Right cardiac atrium (tissue), 5 donors: ENCODE measurements around the gene TRNT1. TPM values are rescaled to one million over a fixed set of nuclear protein-coding genes. Genes with fewer than 3 reads are reported as not detected.

Experiments
- ATAC-seq, 2 donors: fragments of 200-7000 bp; cut with Tn5 transposase; one replicate each; pipeline versions ENCODE4 v1.8.0 to v1.9.1; 2020; ENCODE audit warnings: moderate library complexity in 2 of 2, mild to moderate bottlenecking in 1 of 2
- DNase-seq, 3 donors: peaks; one replicate each; pipeline ENCODE4 v3.0.0-alpha.2; 2020
- H3K27ac ChIP-seq: one replicate; pipeline ENCODE4 v1.5.1; 2013; ENCODE audit warnings: mild to moderate bottlenecking, low read length, control low read depth, moderate library complexity
- H3K27me3 ChIP-seq: one replicate; pipeline ENCODE4 v1.6.1; 2013; ENCODE audit not compliant: control insufficient read depth, insufficient read depth
- H3K4me1 ChIP-seq: one replicate; pipeline ENCODE4 v1.6.1; 2013; ENCODE audit warnings: low read length; ENCODE audit not compliant: control insufficient read depth, insufficient read depth
- H3K4me3 ChIP-seq: one replicate; pipeline ENCODE4 v1.5.1; 2013; ENCODE audit warnings: low read length, control low read depth
- H3K9me3 ChIP-seq: one replicate; pipeline ENCODE4 v1.6.1; 2013; ENCODE audit warnings: low read length; ENCODE audit not compliant: control insufficient read depth
- WGBS: extraction: QIAGEN DNeasy Blood & Tissue Kit; methylation state at CpG from one replicate; pipeline ENCODE4 v1.1.7; 2013; 5-methylcytosine and 5-hydroxymethylcytosine counted together
- intact Hi-C, 4 donors: fragments of 100-400 bp; cut with DNase I; formaldehyde crosslinking; loops; one replicate each; pipeline versions ENCODE4 v1.11.0 to v1.14.0; 2022 to 2023
- polyA plus RNA-seq: library from polyadenylated mRNA; stranded (reverse); fragments of 200-250 nt; gene quantifications from one replicate; pipeline ENCODE4 v1.2.3, GENCODE V29; 2013
- total RNA-seq, 4 donors: library from RNA; stranded (reverse); fragmentation: NEBNext Ultra II Directional; extraction: Animal tissue kit (Norgen Biotek cat#: 25700); gene quantifications; one replicate each; pipeline ENCODE4 v1.2.1, GENCODE V29; 2021
- donor health status: healthy with polysubstance abuse.
- donor health status: DM: no; HTN: yes; CAD: no.
- donor health status: DM: no; HTN: no; CAD: no.
- donor health status: DM: no; HTN: yes; CAD: no; lungs with severe emphysema.
- donor health status: DM: yes; HTN: yes; CAD: no.

The TRNT1 gene
- total and polyA plus RNA-seq, 5 donors, result 10.4 to 19.3 (median 16.0) TPM

DNA sequence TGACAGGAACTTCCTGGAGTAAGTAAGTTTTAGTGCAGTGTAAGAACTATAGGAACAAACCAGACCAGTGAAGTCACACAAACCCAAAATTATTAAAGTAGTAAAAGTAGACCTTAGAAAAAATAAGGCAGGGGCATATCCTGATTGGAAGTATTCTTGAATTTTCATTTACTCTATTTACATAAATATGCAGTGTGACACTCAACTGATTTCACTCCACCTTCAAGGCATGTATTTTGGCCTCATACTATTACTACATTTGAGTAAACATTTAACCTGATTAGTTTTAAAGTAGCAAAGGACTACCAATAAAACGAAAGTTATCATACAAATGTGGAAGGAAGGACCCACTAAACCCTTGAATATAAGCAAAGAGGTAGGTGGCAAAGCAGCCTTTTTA lies 22.8 kb downstream of the TRNT1 start:
- no peak for ATAC-seq
- Histone ChIP-seq H3K27me3 (no peaks in the 10 kb centered on the region), H3K4me3 (no peak overlapping the region), H3K27ac (no peak overlapping the region), H3K4me1 (no peaks in the 10 kb centered on the region), H3K9me3 (no peaks in the 10 kb centered on the region)
- WGBS, result 84% methylated on average over 1 of the region's 1 CpG
- intact Hi-C loops, result no loop called here
- DNase-seq, result no peak

DNA sequence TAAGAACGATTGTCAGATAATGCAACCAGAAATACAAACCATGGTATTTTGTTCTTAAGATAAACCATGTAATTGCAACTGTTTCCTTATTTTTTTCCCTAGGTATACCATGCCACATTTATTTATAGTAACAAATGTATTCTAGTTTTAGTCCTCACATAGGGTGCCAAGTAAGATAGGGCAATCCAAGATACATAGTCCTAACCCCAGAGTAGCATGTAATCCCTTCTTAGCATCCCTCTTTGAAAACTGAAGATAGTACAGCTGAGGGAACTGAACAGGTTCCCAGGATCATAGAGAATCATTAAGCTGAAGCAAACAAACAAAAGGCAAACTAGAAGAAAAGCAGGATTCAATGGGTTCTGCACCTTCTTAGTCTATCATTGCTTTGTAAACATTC lies 24.8 kb downstream of the TRNT1 start:
- intact Hi-C loops, result no loop called here
- Histone ChIP-seq H3K27me3 (no peaks in the 10 kb centered on the region), H3K4me1 (peaks cover 2% of the 10 kb centered on the region), H3K4me3 (no peak overlapping the region), H3K9me3 (no peaks in the 10 kb centered on the region), H3K27ac (no peak overlapping the region)
- WGBS, result 49% methylated on average over 1 of the region's 1 CpG
- ATAC-seq (no peak), DNase-seq (no peak)

DNA sequence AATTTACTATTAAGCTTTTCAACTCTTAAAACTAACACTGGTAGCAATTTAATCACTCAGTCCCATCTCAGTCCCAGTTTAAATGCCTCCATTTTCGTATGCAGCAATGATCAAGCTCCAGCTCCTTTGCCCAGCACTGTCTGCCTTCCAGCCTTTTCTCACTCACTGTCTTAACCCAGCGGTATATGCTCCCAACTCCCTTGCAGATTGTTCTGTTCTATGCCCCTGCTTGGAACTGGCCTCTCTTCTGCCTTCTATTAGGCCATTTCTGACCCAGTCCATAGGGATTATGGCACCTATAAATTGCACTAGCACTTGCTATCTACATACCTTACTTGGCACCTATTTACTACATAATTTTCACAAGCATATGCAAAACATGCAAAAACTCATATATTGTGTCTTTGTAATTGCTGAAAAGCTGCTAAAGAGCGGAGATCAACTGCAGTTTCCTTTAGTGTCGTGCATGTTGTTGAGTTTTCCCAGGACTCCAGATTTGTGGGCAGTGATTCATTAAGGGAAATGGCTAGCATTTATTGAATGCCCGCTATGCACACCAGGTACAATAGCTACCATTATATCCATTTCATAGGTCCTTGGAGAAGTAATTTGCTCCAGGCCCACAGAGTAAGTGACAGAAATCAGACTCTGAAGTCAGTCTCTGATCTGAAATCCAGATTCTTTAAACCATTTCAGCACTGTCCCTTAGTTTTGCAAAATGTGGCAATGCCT lies 28.3 kb downstream of the TRNT1 start:
- ATAC-seq, result peak in 1 of 2 donors; percentile 26
- 88% methylated on average over 5 of the region's 5 CpGs for WGBS
- no peak for DNase-seq
- Histone ChIP-seq H3K4me3 (no peak overlapping the region), H3K27me3 (no peaks in the 10 kb centered on the region), H3K27ac (no peak overlapping the region), H3K4me1 (peaks cover 2% of the 10 kb centered on the region), H3K9me3 (no peaks in the 10 kb centered on the region)
- intact Hi-C loops, result no loop called here

DNA sequence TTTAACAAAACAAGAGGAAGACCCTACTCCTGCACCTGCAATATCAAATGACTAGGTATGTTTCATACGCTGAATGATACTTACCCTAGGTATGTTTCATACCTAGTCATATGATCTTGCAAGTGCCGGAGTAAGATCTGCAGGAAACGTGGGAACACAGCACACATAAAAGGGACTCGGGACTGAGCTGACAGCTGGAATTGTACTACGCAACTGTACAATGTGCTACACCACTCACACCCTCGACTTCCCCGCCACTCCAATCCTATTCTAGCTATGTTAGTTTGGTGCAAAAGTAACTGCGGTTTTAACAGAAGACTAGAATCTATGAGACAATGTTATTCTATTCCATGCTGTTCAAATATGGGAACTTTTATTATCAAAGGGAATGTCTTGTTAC lies 30.7 kb downstream of the TRNT1 start:
- Histone ChIP-seq H3K9me3 (no peaks in the 10 kb centered on the region), H3K4me3 (no peak overlapping the region), H3K27me3 (no peaks in the 10 kb centered on the region), H3K4me1 (peaks cover 2% of the 10 kb centered on the region), H3K27ac (no peak overlapping the region)
- intact Hi-C loops, result no loop called here
- DNase-seq, result no peak
- WGBS, result 89% methylated on average over 8 of the region's 8 CpGs
- no peak for ATAC-seq

DNA sequence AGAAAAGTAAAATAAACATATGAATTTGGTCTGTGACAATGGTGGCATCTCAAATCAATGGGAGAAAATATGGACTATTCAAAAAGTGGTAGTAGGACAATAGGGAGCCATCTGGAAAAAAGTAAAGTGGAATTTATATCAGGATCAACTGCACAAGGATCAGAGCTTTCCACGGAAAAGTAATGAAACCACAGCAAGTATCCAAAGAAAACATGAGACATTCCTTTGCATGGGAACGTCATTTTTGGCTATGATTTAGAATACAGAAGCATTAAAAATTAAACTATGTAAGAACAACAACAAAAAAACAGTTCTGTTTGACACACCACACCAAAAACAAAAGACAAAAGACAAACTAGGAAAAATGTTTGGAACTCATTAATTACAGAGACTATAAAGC lies 34.1 kb downstream of the TRNT1 start:
- WGBS, result 37% methylated on average over 2 of the region's 2 CpGs
- Histone ChIP-seq H3K4me3 (no peak overlapping the region), H3K4me1 (no peaks in the 10 kb centered on the region), H3K9me3 (no peaks in the 10 kb centered on the region), H3K27me3 (no peaks in the 10 kb centered on the region), H3K27ac (no peak overlapping the region)
- DNase-seq (no peak), ATAC-seq (peak in 1 of 2 donors; percentile 39)
- intact Hi-C loops, result no loop called here

DNA sequence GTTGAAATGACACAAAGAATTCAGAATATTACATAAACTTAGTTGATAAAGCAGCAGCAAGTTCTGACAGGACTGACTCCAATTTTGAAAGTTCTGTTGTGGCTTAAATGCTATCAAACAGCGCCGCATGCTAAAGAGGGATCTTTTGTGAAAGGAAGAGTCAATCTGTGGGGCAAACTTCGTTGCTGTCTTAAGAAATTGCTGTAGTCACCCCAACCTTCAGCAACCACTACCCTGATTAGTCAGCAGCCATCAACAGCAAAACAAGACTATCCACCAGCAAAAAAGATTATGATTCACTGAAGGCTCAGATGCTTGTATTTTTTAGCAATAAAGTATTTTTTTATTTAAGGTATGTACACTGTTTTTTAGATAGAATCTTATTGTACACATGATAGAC lies 38.5 kb downstream of the TRNT1 start:
- Histone ChIP-seq H3K27me3 (no peaks in the 10 kb centered on the region), H3K9me3 (no peaks in the 10 kb centered on the region), H3K4me1 (no peaks in the 10 kb centered on the region), H3K4me3 (no peak overlapping the region), H3K27ac (no peak overlapping the region)
- intact Hi-C loops, result no loop called here
- WGBS, result 65% methylated on average over 3 of the region's 3 CpGs
- DNase-seq, result no peak
- no peak for ATAC-seq

DNA sequence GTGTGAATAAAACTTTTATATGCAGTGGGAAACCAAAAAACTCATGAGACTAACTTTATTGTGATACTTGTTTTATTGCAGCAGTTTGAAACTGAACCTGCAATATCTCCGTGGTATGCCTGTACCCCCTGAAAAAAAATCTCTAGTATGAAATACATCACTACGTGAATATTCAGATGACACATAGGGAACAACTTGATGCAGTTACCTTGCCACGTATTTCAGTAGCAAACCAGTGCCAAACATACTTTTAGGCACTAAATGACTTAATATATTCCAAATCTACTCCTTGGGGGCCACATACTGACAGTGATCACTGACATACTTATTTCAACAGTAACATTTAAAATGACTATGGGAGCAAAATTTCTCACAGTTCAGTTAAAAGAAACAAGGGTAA lies 38.9 kb downstream of the TRNT1 start:
- no peaks in the 10 kb centered on the region for H3K9me3 ChIP-seq
- H3K4me3 ChIP-seq, result no peak overlapping the region
- no peaks in the 10 kb centered on the region for H3K4me1 ChIP-seq
- WGBS, result 95% methylated on average over 3 of the region's 3 CpGs
- intact Hi-C loops, result no loop called here
- ATAC-seq (no peak), DNase-seq (no peak)
- no peak overlapping the region for H3K27ac ChIP-seq
- H3K27me3 ChIP-seq, result no peaks in the 10 kb centered on the region

DNA sequence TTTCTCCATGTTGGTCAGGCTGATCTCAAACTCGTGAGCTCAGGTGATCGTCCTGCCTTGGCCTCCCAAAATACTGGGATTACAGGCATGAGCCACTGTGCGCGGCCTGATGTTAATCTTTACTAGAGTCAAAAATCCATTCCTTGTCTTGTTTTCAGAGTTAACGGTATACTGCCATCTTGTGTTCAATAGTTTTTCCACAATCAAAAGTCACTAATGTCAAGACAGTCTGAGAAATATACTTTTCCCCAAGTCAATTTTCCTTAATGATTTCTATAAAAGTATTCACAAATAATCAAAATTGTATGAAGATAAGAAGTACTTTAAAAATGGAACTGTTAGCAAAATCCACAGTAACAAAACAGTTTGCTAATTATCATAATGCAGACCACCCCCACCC lies 44.3 kb downstream of the TRNT1 start:
- H3K4me3 ChIP-seq, result no peak overlapping the region
- 46% methylated on average over 5 of the region's 5 CpGs for WGBS
- intact Hi-C loops, result no loop called here
- H3K9me3 ChIP-seq, result no peaks in the 10 kb centered on the region
- no peak for ATAC-seq
- H3K27ac ChIP-seq, result no peak overlapping the region
- no peaks in the 10 kb centered on the region for H3K27me3 ChIP-seq
- peaks cover 2% of the 10 kb centered on the region for H3K4me1 ChIP-seq
- DNase-seq, result no peak

DNA sequence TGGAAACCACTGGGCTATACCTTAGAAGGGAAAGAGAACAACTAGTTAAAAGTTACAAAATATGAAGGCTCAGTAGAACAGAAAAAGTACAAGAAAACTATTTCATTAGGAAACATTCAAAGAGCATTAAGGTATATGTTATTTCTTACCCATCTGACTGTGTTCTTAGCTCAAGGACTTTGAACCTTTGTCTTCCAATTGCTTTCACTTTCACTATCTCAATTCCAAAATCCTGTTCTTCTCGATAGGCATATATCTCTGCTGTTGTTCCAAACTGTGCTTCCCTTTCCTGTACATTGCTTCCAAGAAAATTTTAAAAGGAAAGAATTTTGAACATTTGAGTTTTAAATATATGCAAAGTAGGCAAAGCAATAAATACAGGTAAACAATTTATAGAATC lies 45.9 kb downstream of the TRNT1 start:
- Histone ChIP-seq H3K4me1 (peaks cover 2% of the 10 kb centered on the region), H3K27me3 (no peaks in the 10 kb centered on the region), H3K27ac (no peak overlapping the region), H3K9me3 (no peaks in the 10 kb centered on the region), H3K4me3 (peak overlapping the region; percentile 28)
- ATAC-seq (peak in 1 of 2 donors; percentile 52), DNase-seq (no peak)
- WGBS, result 33% methylated on average over 1 of the region's 1 CpG
- intact Hi-C loops, result no loop called here

DNA sequence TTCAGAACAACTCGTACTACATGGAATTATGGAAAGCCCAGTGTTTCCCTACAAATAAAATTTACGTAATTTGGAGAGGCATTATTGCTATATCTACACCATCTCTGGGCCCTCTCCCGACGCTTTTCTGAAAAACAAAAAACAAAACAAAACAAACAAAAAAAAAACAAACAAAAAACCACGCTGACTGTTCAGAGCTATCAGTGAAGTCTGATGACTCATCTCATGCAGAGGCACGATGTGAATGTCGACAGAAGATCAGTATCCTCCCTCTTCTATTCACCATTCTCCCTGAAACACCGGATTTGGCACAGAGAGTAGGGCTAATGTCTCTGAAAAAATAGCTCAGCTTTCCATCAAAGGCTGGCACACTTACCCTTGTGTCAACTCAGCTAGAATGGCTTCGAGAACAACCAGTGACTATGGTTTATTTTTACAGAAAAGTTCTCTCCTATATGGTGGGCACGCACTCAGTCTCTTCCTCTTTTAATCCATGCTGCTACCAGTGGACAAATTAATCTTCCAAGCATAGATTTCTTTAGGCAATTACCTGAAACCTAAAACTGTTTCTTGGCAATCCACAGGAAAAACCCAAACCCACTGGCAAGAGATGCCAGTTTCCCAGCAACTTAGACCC lies 51.2 kb downstream of the TRNT1 start:
- no peak overlapping the region for H3K27ac ChIP-seq
- H3K4me1 ChIP-seq, result peaks cover 5% of the 10 kb centered on the region
- peak overlapping the region; percentile 66 for H3K4me3 ChIP-seq
- no peaks in the 10 kb centered on the region for H3K9me3 ChIP-seq
- DNase-seq, result no peak
- intact Hi-C loops, result no loop called here
- ATAC-seq, result no peak
- 42% methylated on average over 10 of the region's 10 CpGs for WGBS
- H3K27me3 ChIP-seq, result no peaks in the 10 kb centered on the region

DNA sequence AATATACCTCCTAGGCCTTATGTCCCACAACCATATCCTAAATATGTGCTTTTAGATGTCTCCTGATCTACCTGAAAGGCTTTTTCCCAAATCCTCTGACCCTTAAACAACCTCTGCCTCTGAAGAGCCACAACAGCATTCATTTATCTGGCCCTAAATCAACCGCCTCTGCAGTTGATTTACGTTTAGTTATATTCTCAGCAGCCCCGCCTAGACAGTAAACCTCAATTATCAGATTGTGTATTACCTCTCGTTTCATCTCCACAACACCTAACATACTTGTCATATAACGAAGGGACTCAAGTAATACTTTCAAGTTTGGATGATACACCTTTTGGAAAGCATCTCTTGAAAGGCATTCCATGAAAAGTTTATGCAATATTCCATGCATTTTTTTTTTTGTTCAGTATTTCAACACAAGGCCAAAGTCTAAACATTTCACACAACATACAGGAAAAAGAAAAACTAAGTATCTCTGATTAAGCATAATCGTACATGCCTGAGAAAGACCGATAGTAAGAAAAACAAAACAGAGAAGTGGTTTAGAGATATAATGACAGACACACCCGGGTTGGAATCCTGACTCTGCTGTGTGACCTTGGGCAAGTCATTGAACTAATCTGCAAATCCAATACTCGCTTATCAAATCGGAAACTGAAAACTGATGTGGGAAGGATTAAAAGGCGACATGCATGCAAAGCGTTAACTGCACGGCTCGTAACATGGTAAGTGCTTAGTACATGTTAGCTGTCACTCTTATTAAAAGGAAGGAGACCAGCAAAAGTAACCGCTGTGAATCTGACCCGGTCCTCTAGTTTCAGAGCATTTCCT lies 52.0 kb downstream of the TRNT1 start:
- Histone ChIP-seq H3K4me3 (peak overlapping the region; percentile 66), H3K27ac (no peak overlapping the region), H3K4me1 (peaks cover 5% of the 10 kb centered on the region), H3K9me3 (no peaks in the 10 kb centered on the region), H3K27me3 (no peaks in the 10 kb centered on the region)
- WGBS, result 20% methylated on average over 16 of the region's 16 CpGs
- ATAC-seq (no peak), DNase-seq (no peak)
- intact Hi-C loops, result no loop called here
